Suppressor macrophage treated with lipopolysaccharide for 4 hours (primary cell): ENCODE measurements around the gene EWSR1.

Experiments
- DNase-seq: peaks from one replicate; pipeline ENCODE4 v3.0.0-alpha.2; 2020

EWSR1 gene

GRCh38 chr22:29320546-29320945, 52.5 kb downstream of the EWSR1 start:
- DNase-seq, result no peak

- DNase-seq, result no peak
These were observed 55.6 kb downstream of the EWSR1 start for GRCh38 chr22:29323641-29324040.

- DNase-seq, result no peak
These were observed 57.3 kb downstream of the EWSR1 start for GRCh38 chr22:29325356-29325755.

GRCh38 chr22:29325785-29326315, 57.8 kb downstream of the EWSR1 start:
- no peak for DNase-seq

GRCh38 chr22:29326481-29326880, 58.4 kb downstream of the EWSR1 start:
- DNase-seq, result no peak

GRCh38 chr22:29327089-29327764, 59.2 kb downstream of the EWSR1 start:
- DNase-seq, result no peak

- no peak for DNase-seq
These were observed 60.0 kb downstream of the EWSR1 start for GRCh38 chr22:29328055-29328454.

GRCh38 chr22:29328566-29329500, 60.8 kb downstream of the EWSR1 start:
- no peak for DNase-seq

- DNase-seq, result no peak
These were observed 61.5 kb downstream of the EWSR1 start for GRCh38 chr22:29329581-29329980.

GRCh38 chr22:29330291-29330690, 62.2 kb downstream of the EWSR1 start:
- no peak for DNase-seq

GRCh38 chr22:29330753-29331152, 62.7 kb downstream of the EWSR1 start:
- no peak for DNase-seq

GRCh38 chr22:29331213-29331612, 63.1 kb downstream of the EWSR1 start:
- DNase-seq, result no peak

GRCh38 chr22:29331658-29332300, 63.7 kb downstream of the EWSR1 start:
- DNase-seq, result no peak

- DNase-seq, result no peak
These were observed 64.9 kb downstream of the EWSR1 start for GRCh38 chr22:29332886-29333496.

GRCh38 chr22:29334148-29334547, 66.1 kb downstream of the EWSR1 start:
- no peak for DNase-seq

GRCh38 chr22:29334696-29335344, 66.8 kb downstream of the EWSR1 start:
- DNase-seq, result no peak

GRCh38 chr22:29335656-29336055, 67.6 kb downstream of the EWSR1 start:
- DNase-seq, result no peak

- peak; percentile 21 for DNase-seq
These were observed 68.9 kb downstream of the EWSR1 start for GRCh38 chr22:29336751-29337490.

GRCh38 chr22:29337631-29338284, 69.7 kb downstream of the EWSR1 start:
- no peak for DNase-seq

- DNase-seq, result no peak
These were observed 70.3 kb downstream of the EWSR1 start for GRCh38 chr22:29338398-29338797.
